GM10248 (cell line): ENCODE measurements around the gene FOXC2.

Experiments
- CTCF ChIA-PET: fragments of 300-600 bp; sonication (Branson Sonifier 250); formaldehyde crosslinking; extraction: SDS; loops from one replicate; lab custom pipeline; 2021; ENCODE audit warnings: antibody characterized with exemption; lab: Yijun Ruan, JAX
- POLR2A ChIA-PET: fragments of 350-650 bp; sonication (Branson Sonifier 250); formaldehyde crosslinking; extraction: SDS; loops from one replicate; lab custom pipeline; 2020; ENCODE audit warnings: antibody characterized with exemption; lab: Yijun Ruan, JAX
- DNase-seq: peaks from one replicate; pipeline ENCODE4 v3.0.0; 2012; ENCODE audit errors: extremely low spot score
- CTCF ChIP-seq: IDR thresholded peaks from 2 replicates; pipeline ENCODE4 v1.5.1; 2012; ENCODE audit warnings: mild to moderate bottlenecking, low read depth; ENCODE audit errors: extremely low read depth, missing control alignments, control extremely low read depth

The FOXC2 gene

DNA sequence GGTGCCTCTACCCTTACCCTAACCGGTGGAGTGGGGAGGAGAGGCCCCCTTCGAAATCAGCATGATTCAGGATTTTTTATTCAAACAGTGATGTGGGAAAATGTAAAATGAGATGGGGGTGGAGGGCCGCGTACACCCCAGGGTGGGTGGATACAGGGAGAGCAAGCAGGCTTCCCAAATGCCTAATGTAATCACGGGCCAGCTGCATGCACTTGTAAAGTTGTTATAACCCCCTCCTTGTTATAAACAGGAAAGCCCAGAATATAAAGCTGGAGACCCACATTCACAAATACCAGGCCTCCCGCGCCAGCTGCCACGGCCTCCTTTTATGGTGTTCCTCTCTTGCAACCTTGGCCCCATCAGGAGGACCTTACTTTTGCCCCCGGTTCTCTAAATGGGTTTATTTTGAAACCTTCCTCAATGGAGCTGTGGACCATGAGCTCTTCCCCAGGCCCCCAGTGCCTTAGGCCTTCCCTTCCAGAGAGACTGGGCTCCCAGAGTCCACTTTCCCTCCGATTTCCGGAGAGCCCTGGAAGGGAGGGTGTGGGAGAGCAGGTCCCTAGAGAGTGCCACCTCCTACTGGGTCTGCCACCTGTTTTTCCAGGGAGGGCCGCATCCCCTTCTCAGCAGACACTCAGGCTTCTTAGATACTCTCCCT lies 10.8 kb downstream of the FOXC2 start:
- TF ChIP-seq CTCF, result no peak
- ChIA-PET CTCF (interaction anchor here (1.3 kb wide), 1 partner anchor 13 kb away, joined by 4 read pairs; no protein-coding TSS in a partner anchor), POLR2A (no interaction called here)
- no peak for DNase-seq

DNA sequence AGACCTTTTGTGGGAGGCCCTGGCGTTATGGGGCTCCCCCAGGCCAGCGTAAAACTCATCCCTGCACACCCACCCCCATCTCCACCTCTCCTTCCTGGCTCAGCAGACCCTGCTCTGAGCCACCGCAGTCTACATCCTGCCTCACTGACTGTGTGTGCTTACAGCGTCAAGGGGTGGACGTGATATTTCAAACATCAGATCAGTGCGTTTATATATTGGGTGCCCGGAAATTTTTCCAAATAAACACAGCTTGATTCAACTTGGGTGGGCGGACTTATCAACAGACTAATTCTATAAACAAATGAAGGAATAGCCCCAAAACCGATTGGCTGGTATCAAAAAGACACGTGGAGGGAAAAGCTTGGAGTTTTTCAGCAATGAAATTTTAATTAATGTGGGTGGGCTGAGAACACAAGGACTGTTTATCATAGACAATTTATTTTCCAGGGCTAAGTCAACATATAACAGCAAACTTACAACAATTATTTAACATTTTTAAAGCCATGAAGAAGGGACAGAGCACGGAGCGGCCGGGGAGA lies 11.5 kb downstream of the FOXC2 start, which contains the start of gene FOXL1:
Gene FOXL1 (plus strand): TSS at position 489 of the 539 bp plus-strand sequence. CDS start 175 bp downstream, outside the sequence.
- POLR2A ChIA-PET, result no interaction called here
- TF ChIP-seq CTCF, result no peak
- CTCF ChIA-PET, result interaction anchor here (1.1 to 1.3 kb wide), 2 partner anchors 14 to 484 kb away, joined by 4 read pairs; no protein-coding TSS in a partner anchor
- no peak for DNase-seq

GRCh38 chr16:86578611-86579267 lies 12.1 kb downstream of the FOXC2 start:
- CTCF ChIA-PET, result interaction anchor here (1.1 to 1.3 kb wide), 2 partner anchors 14 to 483 kb away, joined by 4 read pairs; no protein-coding TSS in a partner anchor
- POLR2A ChIA-PET, result no interaction called here
- TF ChIP-seq CTCF, result no peak
- DNase-seq, result no peak

DNA sequence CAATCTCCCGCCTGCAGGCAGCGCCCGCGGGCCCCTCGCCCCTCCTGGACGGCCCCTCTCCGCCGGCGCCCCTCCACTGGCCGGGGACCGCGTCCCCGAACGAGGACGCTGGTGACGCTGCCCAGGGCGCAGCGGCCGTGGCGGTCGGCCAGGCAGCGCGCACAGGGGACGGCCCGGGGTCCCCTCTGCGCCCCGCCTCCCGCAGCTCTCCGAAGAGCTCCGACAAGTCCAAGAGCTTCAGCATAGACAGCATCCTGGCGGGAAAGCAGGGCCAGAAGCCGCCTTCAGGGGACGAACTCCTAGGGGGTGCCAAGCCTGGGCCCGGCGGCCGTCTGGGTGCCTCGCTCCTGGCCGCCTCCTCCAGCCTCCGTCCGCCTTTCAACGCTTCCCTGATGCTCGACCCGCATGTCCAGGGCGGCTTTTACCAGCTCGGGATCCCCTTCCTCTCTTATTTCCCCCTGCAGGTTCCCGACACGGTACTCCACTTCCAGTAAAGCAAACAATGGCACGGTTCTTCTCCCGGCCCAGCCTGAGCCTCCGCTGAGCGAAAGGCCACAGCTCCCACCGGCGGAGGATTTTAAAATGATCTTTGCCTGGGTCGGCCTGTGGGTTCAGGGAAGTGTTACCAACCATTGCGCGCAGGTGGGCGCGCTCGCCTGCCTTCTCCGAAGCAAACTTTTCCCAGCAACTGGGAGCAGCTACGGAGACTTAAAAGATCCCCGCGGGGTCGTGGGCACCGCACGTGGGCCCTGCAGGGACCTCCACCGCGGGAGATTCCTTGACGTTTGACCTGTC lies 12.8 kb downstream of the FOXC2 start:
- DNase-seq, result no peak
- POLR2A ChIA-PET, result no interaction called here
- TF ChIP-seq CTCF, result no peak
- CTCF ChIA-PET, result interaction anchor here (1.1 to 1.5 kb wide), 2 partner anchors 15 to 483 kb away, joined by 3 to 4 read pairs; no protein-coding TSS in a partner anchor

GRCh38 chr16:86580063-86580790 lies 13.6 kb downstream of the FOXC2 start:
- TF ChIP-seq CTCF, result no peak
- ChIA-PET POLR2A (no interaction called here), CTCF (interaction anchor here (1.5 kb wide), 1 partner anchor 15 kb away, joined by 3 read pairs; no protein-coding TSS in a partner anchor)
- no peak for DNase-seq

DNA sequence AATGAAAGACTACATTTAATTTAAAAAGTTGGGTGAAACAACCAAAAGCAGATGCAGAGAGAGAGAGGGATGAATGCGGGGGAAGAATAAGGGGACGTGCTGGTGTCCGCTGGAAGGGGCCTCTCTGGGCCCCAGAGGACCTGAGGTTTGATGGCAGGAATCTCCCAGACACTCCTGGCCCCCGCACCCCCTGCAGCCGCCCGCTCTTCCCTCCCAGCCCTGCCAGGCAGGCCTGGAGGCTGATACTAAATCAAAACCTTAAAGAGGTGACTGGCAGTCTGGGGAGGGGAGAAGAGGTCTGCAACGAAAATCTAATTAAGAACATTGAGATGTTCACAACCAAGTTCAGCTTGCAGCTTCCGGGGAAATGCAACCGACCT lies 14.2 kb downstream of the FOXC2 start:
- DNase-seq, result no peak
- ChIA-PET CTCF (interaction anchor here (1.5 kb wide), 1 partner anchor 16 kb away, joined by 3 read pairs; no protein-coding TSS in a partner anchor), POLR2A (no interaction called here)
- TF ChIP-seq CTCF, result no peak
